ENCODE data around the gene CADM2.
"Not testable (repeated sequence)": the region's sequence is repeated elsewhere in the genome, so short reads cannot be mapped to it uniquely, and the experiment has no call there.

CADM2 gene

GRCh38 chr3:85670634-85671205 lies 711.9 kb downstream of the CADM2 start:
- no peak for DNase-seq (ENCODE audit: low read depth)

DNA sequence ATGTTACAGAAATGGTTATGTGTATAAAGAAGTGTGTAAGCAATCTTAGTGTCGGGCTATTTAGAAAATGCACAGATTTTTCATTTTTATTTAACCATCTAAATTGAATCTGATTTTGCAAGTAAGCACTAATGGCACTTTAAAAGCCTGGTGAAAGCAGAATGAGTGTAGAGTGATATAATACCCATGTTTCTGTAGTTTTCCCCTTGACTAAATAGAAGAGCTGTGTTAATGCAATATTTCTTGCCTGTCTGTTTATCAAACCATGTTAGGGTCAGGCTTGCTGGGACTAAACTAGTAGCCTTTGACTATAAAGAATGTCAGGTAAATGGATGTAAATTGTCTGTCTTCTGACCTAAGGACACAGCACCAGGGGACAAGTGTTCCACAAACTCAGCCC lies 714.0 kb downstream of the CADM2 start:
- no peak for DNase-seq (ENCODE audit: low read depth)

DNA sequence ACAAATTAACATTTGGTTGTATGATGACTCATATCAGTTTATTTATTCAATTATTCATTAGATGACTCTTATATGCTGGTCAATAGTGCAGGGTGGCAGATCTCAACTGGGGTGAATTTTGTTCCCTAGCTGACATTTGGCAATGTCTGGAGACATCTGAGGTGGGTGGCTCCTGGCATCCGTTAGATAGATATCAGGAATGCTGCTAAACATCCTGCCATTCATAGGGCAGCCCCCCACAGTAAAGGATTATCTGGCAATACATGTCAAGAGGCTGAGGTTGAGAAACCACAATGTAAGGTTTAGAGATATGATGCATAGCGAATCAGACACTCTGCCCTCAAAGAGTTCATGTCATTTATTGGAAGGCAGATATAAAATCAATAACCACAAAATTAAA lies 719.9 kb downstream of the CADM2 start:
- no peak for DNase-seq (ENCODE audit: low read depth)

GRCh38 chr3:85681906-85682305 lies 723.1 kb downstream of the CADM2 start:
- DNase-seq (ENCODE audit: low read depth): no peak

DNA sequence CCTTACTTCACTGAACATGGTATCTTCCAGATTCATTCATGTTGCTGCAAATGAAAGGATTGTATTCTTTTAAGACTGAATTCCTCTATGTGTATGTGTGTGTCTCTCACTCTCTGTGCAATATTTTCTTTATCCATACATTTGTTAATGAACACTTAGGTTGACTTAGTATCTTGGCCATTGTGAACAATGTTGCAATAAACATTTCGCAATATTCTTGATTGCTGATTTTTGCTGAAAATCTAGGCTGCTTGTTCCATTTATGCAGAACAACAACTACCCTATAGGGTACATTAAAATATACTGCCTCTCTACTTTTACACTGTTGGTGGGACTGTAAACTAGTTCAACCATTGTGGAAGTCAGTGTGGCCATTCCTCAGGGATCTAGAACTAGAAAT lies 732.4 kb downstream of the CADM2 start:
- DNase-seq (ENCODE audit: low read depth): no peak

GRCh38 chr3:85697156-85697555 lies 738.4 kb downstream of the CADM2 start:
- DNase-seq (ENCODE audit: low read depth): no peak

DNA sequence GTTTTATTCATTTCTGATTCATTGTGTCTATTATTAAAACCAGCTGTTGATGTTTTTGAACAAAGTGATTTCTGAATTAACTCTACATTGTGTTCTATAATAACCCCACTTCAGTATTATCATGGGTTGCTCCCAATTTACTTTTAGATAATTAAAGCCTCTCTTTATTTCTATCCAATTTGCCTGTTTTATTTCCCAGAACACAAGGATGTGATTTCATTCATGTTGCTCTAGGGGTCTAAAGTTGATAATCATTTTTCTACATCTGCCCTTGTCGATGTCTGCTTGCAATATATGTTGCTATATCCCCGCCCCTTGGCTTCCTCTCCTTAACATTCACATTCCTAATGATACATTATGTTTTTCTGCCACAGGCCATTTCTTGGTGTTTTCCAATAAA lies 747.3 kb downstream of the CADM2 start:
- DNase-seq (ENCODE audit: low read depth): no peak

- not testable (repeated sequence) for DNase-seq (ENCODE audit: low read depth)
These were observed 749.5 kb downstream of the CADM2 start for GRCh38 chr3:85708325-85708724.

GRCh38 chr3:85709346-85709892 lies 750.6 kb downstream of the CADM2 start:
- no peak for DNase-seq (ENCODE audit: low read depth)

DNA sequence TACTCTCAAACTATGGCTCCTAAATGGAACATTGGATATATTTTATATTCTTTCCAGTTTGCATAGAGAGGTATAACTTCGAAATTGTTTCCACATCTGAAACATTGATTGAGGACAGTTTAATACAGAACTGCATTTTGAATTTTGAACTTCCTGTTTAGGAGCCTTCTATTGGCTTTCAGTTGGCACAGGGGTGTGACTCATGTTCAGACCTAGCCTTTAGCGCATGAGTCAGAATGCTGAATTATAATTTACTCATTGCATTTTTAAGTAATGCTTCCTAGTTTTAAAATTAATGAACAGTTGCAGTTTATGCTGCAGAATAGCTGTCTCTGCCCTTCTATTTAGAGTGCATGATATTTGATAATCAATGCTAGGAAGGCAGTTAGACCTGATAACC lies 751.7 kb downstream of the CADM2 start:
- no peak for DNase-seq (ENCODE audit: low read depth)

- DNase-seq (ENCODE audit: low read depth): no peak
These were observed 762.8 kb downstream of the CADM2 start for GRCh38 chr3:85721409-85722145.

GRCh38 chr3:85725809-85726208 lies 767.0 kb downstream of the CADM2 start:
- DNase-seq (ENCODE audit: low read depth): no peak

GRCh38 chr3:85726241-85726640 lies 767.5 kb downstream of the CADM2 start:
- no peak for DNase-seq (ENCODE audit: low read depth)

DNA sequence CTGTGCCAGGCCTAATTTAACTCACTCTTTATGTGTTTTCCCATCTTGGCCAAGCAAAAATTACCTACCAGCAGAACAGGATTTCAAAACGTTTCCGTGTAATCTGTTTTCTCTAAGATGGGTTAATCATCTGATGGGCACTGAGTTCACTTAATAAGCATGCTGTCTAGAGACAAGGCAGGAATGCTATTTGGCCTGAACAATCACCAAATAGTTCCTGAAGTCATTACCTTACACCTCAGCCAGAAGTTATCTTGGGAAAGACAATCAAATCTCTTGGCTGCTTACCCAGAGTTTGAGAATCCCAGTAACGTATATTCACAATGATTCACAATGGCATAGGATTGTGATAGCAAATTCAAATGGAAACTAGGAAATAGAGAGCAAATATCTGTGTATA lies 779.1 kb downstream of the CADM2 start:
- no peak for DNase-seq (ENCODE audit: low read depth)

GRCh38 chr3:85740561-85740960 lies 781.8 kb downstream of the CADM2 start:
- no peak for DNase-seq (ENCODE audit: low read depth)

GRCh38 chr3:85758442-85758841 lies 799.7 kb downstream of the CADM2 start:
- no peak for DNase-seq (ENCODE audit: low read depth)

DNA sequence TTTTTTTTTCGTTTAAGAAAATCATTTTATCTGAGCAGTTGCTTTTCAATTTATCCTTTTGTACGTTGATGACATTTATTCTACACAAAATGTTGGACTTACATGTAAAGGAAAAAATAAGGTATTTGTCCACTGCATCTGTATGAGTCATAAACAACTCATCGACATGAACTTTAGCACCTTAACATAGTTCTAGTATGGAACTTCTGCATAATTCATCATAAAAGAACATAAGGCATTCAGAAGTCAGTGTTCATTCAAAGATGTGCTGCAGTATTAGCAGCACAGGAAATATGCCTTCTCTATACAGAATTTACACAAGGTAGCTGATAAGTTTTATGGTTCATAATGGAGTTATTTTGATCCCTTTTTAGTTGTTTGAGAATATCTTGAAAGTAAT lies 801.6 kb downstream of the CADM2 start:
- no peak for DNase-seq (ENCODE audit: low read depth)

DNA sequence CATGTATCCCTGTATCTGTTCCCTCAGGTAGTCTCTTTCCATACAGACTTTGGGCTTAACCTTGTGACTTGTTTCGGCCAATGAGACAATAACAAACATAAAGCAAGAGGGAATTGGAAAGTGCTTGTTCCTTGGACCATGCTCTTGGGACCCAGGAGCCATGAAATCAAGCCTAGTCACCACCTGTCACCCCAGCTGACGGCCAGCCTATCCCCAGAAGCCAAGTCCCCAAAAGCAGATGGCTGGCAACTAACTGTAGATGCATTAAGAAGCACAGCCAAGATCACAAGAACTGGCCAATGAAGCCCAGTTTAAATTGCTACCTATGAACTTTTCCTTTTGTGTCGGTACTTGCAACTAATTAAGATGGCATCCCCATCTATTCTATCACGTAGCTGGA lies 822.0 kb downstream of the CADM2 start:
- DNase-seq (ENCODE audit: low read depth): no peak

- DNase-seq (ENCODE audit: low read depth): no peak
These were observed 823.0 kb downstream of the CADM2 start for GRCh38 chr3:85781806-85782205.

DNA sequence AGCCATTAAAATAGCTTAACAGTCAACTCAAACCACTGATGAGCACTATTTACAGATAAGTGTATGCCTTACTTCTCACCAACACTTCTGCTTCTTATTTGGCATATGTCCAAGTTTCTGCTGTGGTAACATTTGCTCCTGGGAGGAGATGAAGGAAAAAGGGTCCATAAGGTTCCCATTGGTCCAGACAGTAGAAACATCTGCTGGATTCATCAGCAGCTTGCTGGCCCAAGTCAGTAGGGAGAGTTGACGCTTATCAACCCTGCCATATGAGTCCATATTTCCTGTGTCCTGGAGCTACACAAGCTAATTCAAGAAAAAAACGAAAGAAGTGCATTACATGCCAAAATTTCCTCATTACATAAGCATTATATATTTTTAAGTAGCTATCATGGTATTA lies 824.5 kb downstream of the CADM2 start:
- no peak for DNase-seq (ENCODE audit: low read depth)

DNA sequence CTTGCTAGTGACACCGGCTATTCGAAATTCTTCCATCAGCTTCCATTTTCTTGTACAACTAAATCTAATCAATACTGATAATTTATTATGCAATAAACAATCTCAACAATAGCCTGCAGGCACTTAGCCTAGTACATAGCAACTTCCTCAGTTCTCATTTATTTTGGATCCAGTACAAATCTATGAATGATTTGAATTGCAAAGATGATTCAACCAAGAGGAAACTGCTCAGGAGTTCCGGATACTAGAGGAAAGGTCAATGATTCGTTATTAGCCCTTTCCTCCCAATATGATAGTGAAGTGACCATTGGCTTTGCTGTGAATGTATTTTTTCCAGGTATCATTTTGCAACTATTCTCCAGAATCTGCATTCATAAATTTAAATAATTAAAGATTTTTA lies 827.0 kb downstream of the CADM2 start:
- DNase-seq (ENCODE audit: low read depth): no peak

GRCh38 chr3:85790445-85791030 lies 831.7 kb downstream of the CADM2 start:
- DNase-seq (ENCODE audit: low read depth): no peak

GRCh38 chr3:85796140-85796539 lies 837.4 kb downstream of the CADM2 start:
- DNase-seq (ENCODE audit: low read depth): no peak
